ENCODE data around the gene METRNL.
A peak's percentile ranks its signal among the peaks of the same experiment; 100 is the strongest.
"Not testable (repeated sequence)": the region's sequence is repeated elsewhere in the genome, so short reads cannot be mapped to it uniquely, and the experiment has no call there.

METRNL gene

DNA sequence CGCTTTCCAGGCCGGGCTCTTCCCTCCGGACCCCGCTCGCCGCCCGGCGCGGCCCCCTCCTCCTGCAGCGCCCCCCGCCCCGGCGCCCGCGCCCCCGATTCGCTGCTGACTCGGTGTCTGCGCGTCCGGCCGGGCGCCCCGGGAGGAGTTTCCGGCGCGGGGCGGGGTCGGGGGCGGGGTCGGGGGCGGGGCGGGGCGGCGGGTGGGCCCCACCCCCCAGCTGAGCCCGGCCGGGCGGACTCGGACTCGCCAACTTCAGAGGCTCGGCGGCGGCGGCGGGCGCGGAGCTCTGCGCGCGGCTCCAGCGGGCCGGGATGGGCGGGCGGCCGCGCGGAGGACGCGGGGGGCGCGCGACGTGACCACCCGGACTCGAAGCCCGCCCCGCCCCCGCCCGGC lies at the start of gene METRNL:
Gene METRNL, plus strand, starts transcription at position 258 of the 396 bp plus-strand sequence. CDS start 207 bp downstream, outside the sequence.
- ATAC-seq (replicated peaks) = peak; percentile 52 to 66
- Mint-ChIP-seq H3K27ac (no peak within 1 kb of the TSS), H3K9me3 (no peaks in the 10 kb centered on the region), H3K4me1 (peaks cover 30 to 37% of the 10 kb centered on the region in 2 donors), H3K4me3 (peak within 1 kb of the TSS; percentile 59 to 64), H3K36me3 (peaks cover 5 to 18% of the 10 kb centered on the region in 2 donors), H3K27me3 (peaks cover 16 to 18% of the 10 kb centered on the region in 2 donors)
- peak; percentile 54 for DNase-seq

GRCh38 chr17:83030432-83030831 lies 49.0 kb upstream of the METRNL start:
- Mint-ChIP-seq H3K4me3 (no peak overlapping the region), H3K27ac (no peak overlapping the region), H3K9me3 (no peaks in the 10 kb centered on the region), H3K4me1 (no peaks in the 10 kb centered on the region), H3K36me3 (peaks cover 18 to 56% of the 10 kb centered on the region in 2 donors), H3K27me3 (no peaks in the 10 kb centered on the region)
- no peak for DNase-seq
- ATAC-seq (replicated peaks) = no peak

DNA sequence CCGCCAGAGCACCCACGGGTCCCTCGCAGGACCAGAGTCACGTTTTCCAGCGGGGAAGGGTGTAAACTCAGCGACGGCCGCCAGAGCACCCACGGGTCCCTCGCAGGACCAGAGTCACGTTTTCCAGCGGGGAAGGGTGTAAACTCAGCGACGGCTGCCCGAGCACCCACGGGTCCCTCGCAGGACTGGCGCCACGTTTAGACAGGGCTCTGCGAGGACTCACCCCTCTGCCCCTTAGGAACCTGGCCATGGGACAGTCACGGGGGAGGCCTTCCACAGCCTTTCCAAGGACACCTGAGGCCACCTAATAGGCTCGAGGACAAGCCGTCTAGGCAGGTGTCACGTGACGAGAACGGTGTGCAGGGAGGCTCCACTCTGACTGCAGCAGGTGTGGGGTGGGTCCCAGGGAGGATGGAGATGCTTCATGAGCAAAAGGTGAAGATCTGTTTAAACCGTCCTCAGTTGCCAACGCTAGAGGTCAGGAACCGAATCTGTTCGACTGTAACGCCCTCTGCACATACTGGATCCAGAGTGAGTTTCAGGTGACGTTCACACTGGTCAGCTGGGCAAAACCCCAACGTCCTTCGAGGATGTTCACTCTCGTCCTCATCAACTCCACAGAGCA lies 48.0 kb upstream of the METRNL start:
- ATAC-seq (replicated peaks) = no peak
- Mint-ChIP-seq H3K27ac (no peak overlapping the region), H3K36me3 (peaks cover 20 to 57% of the 10 kb centered on the region in 2 donors)

DNA sequence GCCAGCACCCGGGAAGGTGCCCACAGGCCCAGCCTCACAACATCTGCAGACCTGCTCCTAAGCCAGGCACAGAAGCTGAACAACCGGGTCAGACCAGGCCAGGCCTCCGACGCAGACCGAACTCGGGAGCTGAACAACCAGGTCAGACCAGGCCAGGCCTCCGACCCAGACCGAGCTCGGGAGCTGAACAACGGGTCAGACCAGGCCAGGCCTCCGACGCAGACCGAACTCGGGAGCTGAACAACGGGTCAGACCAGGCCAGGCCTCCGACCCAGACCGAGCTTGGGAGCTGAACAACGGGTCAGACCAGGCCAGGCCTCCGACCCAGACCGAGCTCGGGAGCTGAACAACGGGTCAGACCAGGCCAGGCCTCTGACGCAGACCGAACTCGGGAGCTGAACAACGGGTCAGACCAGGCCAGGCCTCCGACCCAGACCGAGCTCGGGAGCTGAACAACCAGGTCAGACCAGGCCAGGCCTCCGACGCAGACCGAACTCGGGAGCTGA lies 47.4 kb upstream of the METRNL start:
- peaks cover 25 to 61% of the 10 kb centered on the region in 2 donors for H3K36me3 Mint-ChIP-seq
- not testable (repeated sequence) for H3K4me3 Mint-ChIP-seq; DNase-seq; H3K27ac Mint-ChIP-seq; H3K4me1 Mint-ChIP-seq; ATAC-seq (replicated peaks); H3K27me3 Mint-ChIP-seq; H3K9me3 Mint-ChIP-seq

More for the DNA sequence above, 48.0 kb upstream of the METRNL start:
- Mint-ChIP-seq H3K9me3 (no peaks in the 10 kb centered on the region), H3K4me1 (no peaks in the 10 kb centered on the region), H3K4me3 (no peak overlapping the region), H3K27me3 (no peaks in the 10 kb centered on the region)
- no peak for DNase-seq

DNA sequence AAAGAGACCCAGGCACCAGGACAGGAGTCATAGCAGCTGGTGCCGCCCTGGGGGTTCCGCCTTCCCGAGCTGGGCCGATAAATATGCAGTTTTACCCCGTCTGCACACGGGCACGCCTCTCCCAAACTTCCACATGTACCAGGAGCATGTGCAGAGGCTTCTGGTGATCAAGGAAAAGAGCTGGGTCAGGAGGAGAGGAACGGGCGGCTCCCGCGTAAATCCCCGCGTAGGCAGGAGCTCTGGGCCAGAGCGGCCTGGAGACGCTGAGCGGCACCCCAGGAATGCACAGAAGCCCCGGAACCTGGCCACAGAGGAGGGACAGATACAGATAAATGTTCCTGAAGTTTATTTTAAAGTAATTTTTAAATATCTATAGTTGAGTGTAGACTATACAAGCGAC lies 46.6 kb upstream of the METRNL start:
- Mint-ChIP-seq H3K9me3 (no peaks in the 10 kb centered on the region), H3K4me3 (no peak overlapping the region)

GRCh38 chr17:83034525-83034924 lies 44.9 kb upstream of the METRNL start:
- H3K27me3 Mint-ChIP-seq = no peaks in the 10 kb centered on the region
- no peak overlapping the region for H3K4me3 Mint-ChIP-seq
- ATAC-seq (replicated peaks) (no peak), DNase-seq (no peak)
- H3K4me1 Mint-ChIP-seq = no peaks in the 10 kb centered on the region
- H3K9me3 Mint-ChIP-seq = no peaks in the 10 kb centered on the region
- H3K27ac Mint-ChIP-seq = no peak overlapping the region
- peaks cover 32 to 71% of the 10 kb centered on the region in 2 donors for H3K36me3 Mint-ChIP-seq

More for the DNA sequence above, 46.6 kb upstream of the METRNL start:
- DNase-seq = no peak
- H3K27ac Mint-ChIP-seq = no peak overlapping the region
- H3K27me3 Mint-ChIP-seq = no peaks in the 10 kb centered on the region
- ATAC-seq (replicated peaks) = no peak
- peaks cover 26 to 65% of the 10 kb centered on the region in 2 donors for H3K36me3 Mint-ChIP-seq
- H3K4me1 Mint-ChIP-seq = no peaks in the 10 kb centered on the region

DNA sequence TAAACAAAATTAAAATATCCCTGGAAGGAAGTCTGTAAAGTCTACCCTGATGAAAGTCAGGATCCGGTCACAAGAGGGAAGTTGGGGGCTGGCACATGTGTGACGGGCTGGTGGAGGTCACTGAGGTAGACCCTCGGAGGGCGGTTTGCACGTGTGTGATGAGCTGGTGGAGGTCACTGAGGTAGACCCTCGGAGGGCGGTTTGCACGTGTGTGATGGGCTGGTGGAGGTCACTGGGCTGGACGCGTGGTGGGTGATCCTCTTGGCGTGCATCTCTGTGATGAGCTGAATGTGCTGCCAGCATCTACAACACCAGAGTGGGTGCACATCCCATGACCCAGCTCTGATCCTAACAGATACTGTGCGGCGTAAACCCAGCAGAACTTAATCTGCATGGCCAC lies 43.7 kb upstream of the METRNL start:
- Mint-ChIP-seq H3K9me3 (no peaks in the 10 kb centered on the region), H3K27ac (no peak overlapping the region), H3K36me3 (peaks cover 40 to 75% of the 10 kb centered on the region in 2 donors), H3K4me3 (no peak overlapping the region), H3K4me1 (no peaks in the 10 kb centered on the region), H3K27me3 (no peaks in the 10 kb centered on the region)
- DNase-seq (no peak), ATAC-seq (replicated peaks) (no peak)

DNA sequence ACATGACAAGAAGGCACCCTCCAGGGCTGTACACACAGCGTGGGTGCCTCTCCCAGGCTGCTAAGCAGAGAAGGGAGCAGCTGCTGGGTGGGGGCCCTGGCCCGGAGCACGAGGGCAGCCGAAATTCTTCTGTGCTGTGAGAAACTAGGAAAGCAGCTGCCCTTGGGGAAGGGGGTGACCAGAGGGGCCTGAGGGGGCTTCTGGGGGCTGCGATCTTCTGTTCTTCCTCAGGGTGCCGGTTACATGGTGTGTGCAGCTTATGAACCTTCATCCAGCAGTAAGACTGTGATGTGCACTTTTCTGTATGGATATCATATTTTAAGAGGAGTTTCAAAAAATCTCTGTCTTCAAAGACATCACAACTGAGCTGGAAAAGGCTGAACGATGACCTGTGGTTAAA lies 43.2 kb upstream of the METRNL start:
- Mint-ChIP-seq H3K27ac (no peak overlapping the region), H3K27me3 (no peaks in the 10 kb centered on the region), H3K4me1 (no peaks in the 10 kb centered on the region), H3K4me3 (no peak overlapping the region), H3K36me3 (peaks cover 43 to 76% of the 10 kb centered on the region in 2 donors), H3K9me3 (peaks cover 2 to 3% of the 10 kb centered on the region in 2 donors)
- ATAC-seq (replicated peaks) (no peak), DNase-seq (no peak)

- DNase-seq = no peak
- no peak for ATAC-seq (replicated peaks)
- H3K4me1 Mint-ChIP-seq = no peaks in the 10 kb centered on the region
- peaks cover 4 to 6% of the 10 kb centered on the region in 2 donors for H3K9me3 Mint-ChIP-seq
- peaks cover 47 to 78% of the 10 kb centered on the region in 2 donors for H3K36me3 Mint-ChIP-seq
- H3K27me3 Mint-ChIP-seq = no peaks in the 10 kb centered on the region
- no peak overlapping the region for H3K27ac Mint-ChIP-seq
- H3K4me3 Mint-ChIP-seq = no peak overlapping the region
Observed at GRCh38 chr17:83036666-83037065, 42.7 kb upstream of the METRNL start.

DNA sequence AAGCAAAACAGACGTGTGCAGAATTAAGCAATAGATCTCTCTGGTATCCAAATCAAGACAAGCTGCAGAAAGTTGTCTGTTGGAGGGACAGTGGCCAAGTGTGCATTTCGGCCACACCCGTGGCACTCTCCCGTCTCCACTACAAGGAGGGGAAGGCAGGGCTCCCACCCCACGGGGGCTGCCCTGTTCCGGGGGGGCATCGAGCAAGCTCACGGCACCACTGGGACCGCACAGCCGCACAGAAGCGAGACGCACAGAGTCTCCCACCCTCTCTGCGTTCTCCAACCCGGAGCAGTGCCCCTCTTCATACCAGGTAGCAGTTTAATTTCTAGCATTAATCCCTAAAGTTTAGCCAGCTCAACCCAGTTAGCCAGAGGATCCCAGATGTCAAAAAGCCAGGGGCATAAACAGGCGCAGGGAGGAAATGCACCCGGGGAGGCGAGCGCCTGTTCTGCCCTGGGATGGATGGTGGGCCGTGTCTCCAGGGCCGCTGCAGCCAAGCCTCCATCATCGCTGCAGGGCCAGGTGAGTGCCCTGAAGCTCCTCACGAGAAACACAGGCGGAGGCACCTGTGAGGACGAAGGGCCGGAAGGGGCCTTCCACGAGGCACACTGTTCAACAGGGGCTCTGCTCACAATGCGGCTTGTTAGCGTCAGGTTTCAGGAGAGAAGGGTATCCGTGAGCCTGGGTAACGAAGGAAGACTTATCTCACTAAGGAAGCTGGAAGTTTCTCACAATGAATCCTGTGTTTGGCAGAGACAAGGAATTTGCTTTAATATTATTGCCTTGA lies 42.1 kb upstream of the METRNL start:
- no peak overlapping the region for H3K27ac Mint-ChIP-seq
- DNase-seq = no peak
- peaks cover 5 to 8% of the 10 kb centered on the region in 2 donors for H3K9me3 Mint-ChIP-seq
- no peak for ATAC-seq (replicated peaks)
- H3K36me3 Mint-ChIP-seq = peaks cover 53 to 82% of the 10 kb centered on the region in 2 donors
- H3K4me3 Mint-ChIP-seq = no peak overlapping the region
- no peaks in the 10 kb centered on the region for H3K4me1 Mint-ChIP-seq
- H3K27me3 Mint-ChIP-seq = no peaks in the 10 kb centered on the region

GRCh38 chr17:83037874-83038165 lies 41.6 kb upstream of the METRNL start:
- peaks cover 54 to 83% of the 10 kb centered on the region in 2 donors for H3K36me3 Mint-ChIP-seq
- no peak overlapping the region for H3K4me3 Mint-ChIP-seq
- H3K9me3 Mint-ChIP-seq = peaks cover 10 to 13% of the 10 kb centered on the region in 2 donors
- DNase-seq (no peak), ATAC-seq (replicated peaks) (no peak)
- no peaks in the 10 kb centered on the region for H3K4me1 Mint-ChIP-seq
- no peaks in the 10 kb centered on the region for H3K27me3 Mint-ChIP-seq
- H3K27ac Mint-ChIP-seq = no peak overlapping the region

- H3K27me3 Mint-ChIP-seq; H3K27ac Mint-ChIP-seq; H3K4me3 Mint-ChIP-seq; DNase-seq; H3K4me1 Mint-ChIP-seq; ATAC-seq (replicated peaks): not testable (repeated sequence)
- H3K9me3 Mint-ChIP-seq = peaks cover 10 to 14% of the 10 kb centered on the region in 2 donors
- H3K36me3 Mint-ChIP-seq = peaks cover 61 to 87% of the 10 kb centered on the region in 2 donors
Observed at GRCh38 chr17:83038983-83039382, 40.4 kb upstream of the METRNL start.

- H3K36me3 Mint-ChIP-seq = peaks cover 54 to 74% of the 10 kb centered on the region in 2 donors
Observed at GRCh38 chr17:83041305-83041704, 38.1 kb upstream of the METRNL start.

DNA sequence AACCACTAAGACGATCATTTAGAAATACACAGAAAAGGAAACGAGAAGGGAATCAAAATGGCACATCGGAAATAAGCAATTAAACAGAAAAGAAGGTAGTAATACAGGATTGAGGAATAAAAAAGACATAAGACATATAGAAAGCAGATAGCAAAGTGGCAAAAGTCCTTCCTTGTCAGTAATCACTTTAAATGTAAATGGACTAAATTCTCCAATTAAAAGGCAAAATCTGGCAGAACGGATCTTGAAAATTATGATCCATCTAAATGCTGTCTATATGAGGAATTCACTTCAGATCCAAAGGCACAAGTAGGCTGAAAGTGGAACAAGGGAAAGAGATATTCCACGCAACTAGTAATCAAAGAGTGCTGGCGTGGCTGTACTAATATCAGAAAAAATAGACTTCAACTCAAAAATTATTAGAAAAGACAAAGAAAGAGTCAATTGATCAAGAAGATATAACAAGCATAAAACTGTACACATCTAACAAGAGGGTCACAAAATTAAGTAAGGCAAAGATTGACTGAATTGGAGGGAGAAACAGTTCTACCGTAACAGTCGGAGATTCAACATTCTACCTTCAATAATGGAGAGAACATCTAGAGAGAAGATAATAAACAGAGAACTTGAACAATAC lies 36.8 kb upstream of the METRNL start:
- ATAC-seq (replicated peaks) (no peak), DNase-seq (no peak)
- no peak overlapping the region for H3K27ac Mint-ChIP-seq
- no peak overlapping the region for H3K4me3 Mint-ChIP-seq
- peaks cover 0 to 3% of the 10 kb centered on the region in 2 donors for H3K4me1 Mint-ChIP-seq
- H3K36me3 Mint-ChIP-seq = peaks cover 57 to 70% of the 10 kb centered on the region in 2 donors
- H3K9me3 Mint-ChIP-seq = peaks cover 17% of the 10 kb centered on the region in 2 donors
- no peaks in the 10 kb centered on the region for H3K27me3 Mint-ChIP-seq

More at GRCh38 chr17:83041305-83041704, 38.1 kb upstream of the METRNL start:
- DNase-seq (no peak), ATAC-seq (replicated peaks) (no peak)
- Mint-ChIP-seq H3K4me1 (peaks cover 0 to 3% of the 10 kb centered on the region in 2 donors), H3K4me3 (no peak overlapping the region), H3K9me3 (peaks cover 10 to 14% of the 10 kb centered on the region in 2 donors), H3K27me3 (no peaks in the 10 kb centered on the region), H3K27ac (no peak overlapping the region)

Data from stimulated activated naive B cell treated with anti-CD40 and anti-IgM and Interleukin-4, amounts not matched to agents 10 μg/mL and 1 μg/mL and 100 μg/mL, for 72 hours (primary cell).